ENCODE results near the gene PROCA1. TPM values are rescaled to one million over a fixed set of nuclear protein-coding genes. Genes with fewer than 3 reads are reported as not detected.

Gene PROCA1
- total RNA-seq, 1 experiment from 2014 or later: 4.6 TPM

GRCh38 chr17:28700830-28701492, 10.7 kb downstream of the PROCA1 start:
- no TSS peak for BruUV-seq (replicated peaks)

GRCh38 chr17:28700278-28700677, 11.4 kb downstream of the PROCA1 start:
- H3K27me3 ChIP-seq (replicated peaks; ENCODE audit: insufficient read depth, low read depth, low read length, poor library complexity): no peaks in the 10 kb centered on the region
- intact Hi-C loops (cut with micrococcal nuclease; ENCODE audit: unreplicated experiment): no loop called here
- ChIA-PET CTCF (no interaction called here), POLR2A (ENCODE audit: low non-redundant PET) (interaction anchor here (0.6 kb wide), 1 partner anchor 94 kb away, joined by 3 read pairs; no protein-coding TSS in a partner anchor)
- DNase-seq (ENCODE audit: low spot score): no peak
- H3K36me3 ChIP-seq (ENCODE audit: insufficient read depth, low read length, poor library complexity, severe bottlenecking): peaks cover 78% of the 10 kb centered on the region
- no peaks in the 10 kb centered on the region for H3K9me3 ChIP-seq (ENCODE audit: low read depth, low read length, poor library complexity, severe bottlenecking)
- H3K4me1 ChIP-seq (ENCODE audit: insufficient read depth, low read length, poor library complexity, severe bottlenecking): no peaks in the 10 kb centered on the region
- no TSS peak for BruUV-seq (replicated peaks)
- H3K27ac ChIP-seq (ENCODE audit: low read depth, low read length, poor library complexity, severe bottlenecking): no peak overlapping the region
- TF ChIP-seq CTCF (conservative IDR thresholded peaks at IDR 0.05; ENCODE audit: low read depth, low read length) (no peak), EZH2 (IDR thresholded peaks at IDR 0.05; ENCODE audit: borderline replicate concordance, low read depth, low read length, poor library complexity, severe bottlenecking) (no peak)
- H3K4me3 ChIP-seq (ENCODE audit: low read depth, low read length, poor library complexity, severe bottlenecking): no peak overlapping the region

More at GRCh38 chr17:28700830-28701492, 10.7 kb downstream of the PROCA1 start:
- no peak for DNase-seq (ENCODE audit: low spot score)
- CTCF ChIA-PET: no interaction called here
- intact Hi-C loops (cut with micrococcal nuclease; ENCODE audit: unreplicated experiment): no loop called here
- TF ChIP-seq EZH2 (IDR thresholded peaks at IDR 0.05; ENCODE audit: borderline replicate concordance, low read depth, low read length, poor library complexity, severe bottlenecking): no peak
- TF ChIP-seq CTCF (conservative IDR thresholded peaks at IDR 0.05; ENCODE audit: low read depth, low read length): no peak
- no peaks in the 10 kb centered on the region for H3K4me1 ChIP-seq (ENCODE audit: insufficient read depth, low read length, poor library complexity, severe bottlenecking)
- no peaks in the 10 kb centered on the region for H3K27me3 ChIP-seq (replicated peaks; ENCODE audit: insufficient read depth, low read depth, low read length, poor library complexity)
- POLR2A ChIA-PET (ENCODE audit: low non-redundant PET): no interaction called here
- no peak overlapping the region for H3K27ac ChIP-seq (ENCODE audit: low read depth, low read length, poor library complexity, severe bottlenecking)
- H3K9me3 ChIP-seq (ENCODE audit: low read depth, low read length, poor library complexity, severe bottlenecking): no peaks in the 10 kb centered on the region
- H3K36me3 ChIP-seq (ENCODE audit: insufficient read depth, low read length, poor library complexity, severe bottlenecking): peaks cover 71% of the 10 kb centered on the region
- no peak overlapping the region for H3K4me3 ChIP-seq (ENCODE audit: low read depth, low read length, poor library complexity, severe bottlenecking)

GRCh38 chr17:28698253-28698941, 13.3 kb downstream of the PROCA1 start:
- no peak overlapping the region for H3K27ac ChIP-seq (ENCODE audit: low read depth, low read length, poor library complexity, severe bottlenecking)
- no peak for DNase-seq (ENCODE audit: low spot score)
- TF ChIP-seq EZH2 (IDR thresholded peaks at IDR 0.05; ENCODE audit: borderline replicate concordance, low read depth, low read length, poor library complexity, severe bottlenecking): no peak
- intact Hi-C loops (cut with micrococcal nuclease; ENCODE audit: unreplicated experiment): no loop called here
- ChIA-PET CTCF (no interaction called here), POLR2A (ENCODE audit: low non-redundant PET) (no interaction called here)
- H3K4me3 ChIP-seq (ENCODE audit: low read depth, low read length, poor library complexity, severe bottlenecking): no peak overlapping the region
- no peaks in the 10 kb centered on the region for H3K27me3 ChIP-seq (replicated peaks; ENCODE audit: insufficient read depth, low read depth, low read length, poor library complexity)
- no peaks in the 10 kb centered on the region for H3K9me3 ChIP-seq (ENCODE audit: low read depth, low read length, poor library complexity, severe bottlenecking)
- BruUV-seq (replicated peaks): no TSS peak
- H3K4me1 ChIP-seq (ENCODE audit: insufficient read depth, low read length, poor library complexity, severe bottlenecking): no peaks in the 10 kb centered on the region
- peaks cover 95% of the 10 kb centered on the region for H3K36me3 ChIP-seq (ENCODE audit: insufficient read depth, low read length, poor library complexity, severe bottlenecking)

Data from A673 (cell line).